NCI-H1694 treated with DMSO at 0.1 percent for 48 hours (cell line): ENCODE results near the gene LCN10.

ENCODE experiments used
- DNase-seq: peaks from one replicate; lab custom pipeline; 2025; lab: John Stamatoyannopoulos, UW

Gene LCN10

DNA sequence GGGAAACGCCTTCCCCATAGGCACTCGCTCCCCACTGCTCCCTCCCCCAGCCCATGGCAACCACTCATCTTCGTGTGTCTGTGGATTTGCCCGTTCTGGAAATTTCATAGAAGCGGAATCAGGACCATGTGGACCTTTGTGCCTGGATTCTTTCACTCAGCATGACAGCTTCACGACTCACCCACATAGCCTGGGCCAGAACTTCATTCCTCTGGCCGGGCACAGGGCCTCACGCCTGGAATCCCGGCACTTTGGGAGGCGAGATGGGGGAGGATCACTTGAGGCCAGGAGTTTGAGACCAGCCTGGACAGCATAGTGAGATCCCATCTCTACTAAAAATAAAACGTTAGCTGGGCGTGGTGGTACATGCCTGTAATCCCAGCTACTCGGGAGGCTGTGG lies 42.4 kb downstream of the LCN10 start:
- no peak for DNase-seq

DNA sequence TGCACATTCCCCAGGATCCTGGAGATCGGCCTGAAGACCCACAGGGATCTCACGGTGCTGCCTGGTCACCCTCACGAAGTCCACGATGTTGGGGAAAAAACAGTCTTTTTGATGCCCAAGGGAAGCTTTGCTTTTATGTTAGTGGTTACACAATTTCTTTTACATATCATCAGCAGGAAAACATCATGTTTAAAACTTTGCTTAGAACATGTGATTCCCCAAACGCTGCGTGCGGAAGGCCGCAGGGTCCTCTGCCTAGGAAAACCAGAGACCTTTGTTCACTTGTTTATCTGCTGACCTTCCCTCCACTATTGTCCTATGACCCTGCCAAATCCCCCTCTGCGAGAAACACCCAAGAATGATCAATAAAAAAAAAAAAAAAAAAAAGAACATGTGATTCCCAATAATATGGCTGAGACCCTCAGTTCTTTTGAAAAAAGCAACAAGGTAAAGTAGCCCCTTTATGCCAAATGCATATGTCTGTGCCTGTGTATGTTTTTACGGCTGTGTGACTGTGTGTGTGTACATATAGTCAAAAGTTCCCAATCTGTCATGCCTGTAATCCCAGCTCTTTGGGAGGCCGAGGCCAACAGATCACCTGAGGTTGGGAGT lies 44.0 kb downstream of the LCN10 start:
- DNase-seq = no peak

DNA sequence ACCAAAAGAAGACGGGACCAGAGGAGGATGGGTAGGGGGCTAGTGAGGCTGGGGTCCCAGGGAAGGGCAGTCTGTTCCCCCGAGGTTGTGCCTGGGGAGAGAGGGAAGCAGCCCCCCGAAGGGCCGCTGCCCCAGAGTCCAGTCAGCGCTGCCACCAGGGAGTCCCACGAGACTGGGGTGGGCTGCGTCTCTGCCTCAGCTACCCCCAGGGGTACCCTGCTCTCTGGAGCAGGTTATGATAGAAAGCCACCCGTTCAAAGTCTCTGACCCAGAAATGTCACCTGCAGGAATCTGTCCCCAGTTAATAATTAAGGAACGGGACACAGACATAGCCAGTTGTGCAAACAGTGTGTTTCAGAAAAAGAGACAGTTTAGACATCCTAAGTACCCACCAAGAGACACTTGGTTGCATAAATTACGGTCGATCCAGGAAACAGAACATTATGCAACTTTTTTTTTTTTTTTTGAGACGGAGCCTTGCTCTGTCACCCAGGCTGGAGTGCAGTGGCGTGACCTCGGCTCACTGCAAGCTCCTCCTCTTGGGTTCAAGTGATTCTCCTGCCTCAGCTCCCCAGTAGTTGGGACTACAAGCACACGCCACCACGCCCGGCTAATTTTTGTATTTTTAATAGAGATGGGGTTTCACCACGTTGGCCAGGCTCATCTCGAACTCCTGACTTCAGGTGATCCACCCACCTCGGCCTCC lies 44.8 kb downstream of the LCN10 start:
- no peak for DNase-seq

DNA sequence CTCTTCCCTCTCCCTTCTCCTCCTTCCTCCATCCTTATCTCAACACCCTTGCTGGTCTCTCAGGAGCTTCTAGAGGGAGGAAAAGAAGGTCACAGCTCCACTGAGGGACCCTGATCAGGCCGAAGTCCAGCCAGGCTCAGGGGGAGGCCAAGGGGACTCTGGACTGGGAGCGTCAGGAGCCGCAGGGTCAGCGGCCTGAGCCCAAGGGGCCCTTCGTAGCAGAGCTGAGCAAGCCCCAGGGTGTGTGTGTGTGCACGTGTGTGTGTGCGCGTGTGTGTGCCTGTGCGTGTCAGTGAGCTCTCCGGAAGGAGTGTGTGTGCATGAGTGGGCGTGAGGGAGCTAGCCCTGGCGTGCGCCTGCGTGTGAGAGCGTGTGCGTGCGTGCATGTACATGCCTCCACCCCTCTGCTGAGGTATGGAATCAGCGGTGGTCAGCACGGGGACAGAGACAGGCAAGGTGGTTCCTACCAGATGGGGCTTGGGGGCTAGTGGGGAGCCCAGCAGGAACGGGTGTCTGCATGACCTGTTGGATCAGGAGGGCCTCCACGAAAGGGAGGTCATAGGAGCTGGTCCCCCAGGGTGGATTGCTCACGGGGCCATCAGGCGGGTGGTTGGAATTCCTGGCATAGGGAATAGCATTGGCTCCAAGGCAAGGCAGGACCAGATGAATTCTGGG lies 45.5 kb downstream of the LCN10 start:
- no peak for DNase-seq

DNA sequence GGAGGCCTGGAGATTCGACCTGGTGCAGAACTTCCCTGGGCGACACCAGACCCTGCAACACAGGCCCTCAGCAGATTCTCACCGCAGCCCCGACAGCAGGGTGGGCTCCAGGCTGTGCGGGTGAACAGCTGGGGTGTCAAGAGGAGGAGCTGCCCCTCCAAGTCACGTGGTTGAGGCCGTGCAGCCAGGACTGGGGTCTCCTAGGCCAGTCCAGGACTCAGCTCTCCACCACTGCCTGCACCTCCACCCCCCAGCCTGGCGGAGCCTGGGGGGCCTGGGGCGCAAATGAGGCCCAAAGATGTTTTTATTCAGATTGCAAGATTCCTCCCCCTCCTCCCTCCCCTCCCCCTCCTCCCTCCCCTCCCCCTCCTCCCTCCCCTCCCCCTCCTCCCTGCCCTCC lies 46.2 kb downstream of the LCN10 start:
- no peak for DNase-seq

DNA sequence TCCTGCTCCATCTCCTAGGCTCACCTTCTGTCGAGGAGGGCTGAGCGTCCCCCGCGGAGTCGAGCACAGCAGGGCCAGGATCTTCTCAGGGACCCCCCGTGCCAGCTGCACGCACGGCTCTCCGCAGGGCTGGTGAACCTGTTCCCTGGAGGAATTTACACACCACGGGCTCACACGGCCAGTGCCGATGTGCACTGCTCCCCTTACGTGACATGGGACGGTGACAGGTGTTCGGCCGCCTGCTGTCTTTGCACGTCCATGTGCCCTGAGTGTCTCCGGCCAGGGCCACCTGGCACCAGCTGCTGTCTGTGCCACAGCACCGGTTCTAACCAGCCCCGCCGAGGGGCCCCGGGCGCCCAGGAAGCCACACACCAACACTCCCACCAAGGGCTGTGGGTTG lies 46.8 kb downstream of the LCN10 start:
- DNase-seq = no peak

DNA sequence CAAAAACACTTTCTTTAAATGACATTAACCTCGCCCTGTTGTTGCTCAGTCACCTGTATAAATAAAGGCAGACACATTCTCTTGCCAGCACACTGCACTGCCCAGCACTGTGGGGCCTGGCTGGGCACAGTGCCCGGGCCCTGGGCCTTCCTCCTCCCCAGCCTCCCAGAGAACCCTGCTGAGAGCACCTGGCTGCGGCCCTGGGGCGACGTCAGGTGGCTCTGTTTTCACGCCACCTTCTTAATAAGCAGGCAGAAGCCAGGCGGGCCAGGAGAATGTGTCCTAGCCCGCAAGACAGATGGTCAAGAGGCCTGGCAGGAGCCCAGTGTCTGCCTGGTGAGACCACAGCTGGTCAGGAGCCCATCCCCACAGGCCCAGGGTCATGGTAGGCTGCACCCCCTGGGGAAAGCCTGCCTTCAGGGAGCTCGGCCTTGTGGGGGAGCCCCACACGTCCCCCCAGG lies 47.3 kb downstream of the LCN10 start:
- no peak for DNase-seq

DNA sequence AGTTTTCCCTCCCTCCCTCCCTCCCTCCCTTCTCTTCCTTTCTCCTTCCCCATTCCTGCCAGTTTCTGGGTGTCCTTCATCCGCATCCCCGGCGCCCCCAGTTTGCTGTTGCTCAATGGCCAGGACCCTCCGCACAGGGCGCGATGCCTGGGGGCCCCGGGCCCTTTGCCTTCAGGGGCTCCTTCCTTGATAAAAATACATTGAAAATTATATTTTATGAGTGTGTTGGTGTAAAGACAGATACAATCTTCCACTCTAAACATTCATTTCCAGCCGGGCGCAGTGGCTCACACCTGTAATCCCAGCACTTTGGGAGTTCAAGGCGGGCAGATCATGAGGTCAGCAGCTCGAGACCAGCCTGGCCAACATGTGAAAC lies 47.9 kb downstream of the LCN10 start:
- DNase-seq = no peak

DNA sequence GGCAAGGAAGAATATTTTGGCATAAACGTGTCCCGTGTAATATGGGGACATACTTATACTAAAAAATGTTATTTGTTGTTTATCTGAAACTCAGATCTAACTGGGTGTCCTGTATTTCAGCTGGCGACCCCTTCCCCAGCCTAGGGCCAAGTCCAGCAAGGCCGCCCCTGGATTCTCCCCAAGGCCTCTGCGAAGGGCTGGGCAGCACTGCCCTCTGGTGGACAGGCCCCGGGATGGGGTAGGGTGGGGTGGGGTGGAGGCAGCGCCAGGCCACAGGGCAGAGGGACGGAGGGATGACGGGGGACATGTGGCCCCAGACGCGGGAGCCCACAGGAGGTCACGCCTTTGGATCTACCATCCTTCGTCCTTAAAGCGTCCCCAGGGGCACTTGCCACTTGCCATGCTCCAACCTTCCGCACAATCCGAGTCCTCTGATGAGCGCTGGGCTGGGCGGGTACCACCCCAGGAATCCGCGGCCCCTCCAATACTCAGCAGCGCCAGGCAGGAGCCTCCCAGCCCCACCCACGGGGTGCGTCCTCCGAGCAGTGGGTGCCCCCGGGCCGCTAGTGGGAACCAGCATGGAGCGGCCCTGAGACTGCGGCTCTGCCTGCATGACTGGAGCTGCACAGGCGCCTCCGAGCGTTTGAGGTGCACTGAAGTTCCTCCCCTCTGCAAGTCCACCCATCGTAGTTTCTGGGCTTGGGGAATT lies 48.4 kb downstream of the LCN10 start:
- no peak for DNase-seq

DNA sequence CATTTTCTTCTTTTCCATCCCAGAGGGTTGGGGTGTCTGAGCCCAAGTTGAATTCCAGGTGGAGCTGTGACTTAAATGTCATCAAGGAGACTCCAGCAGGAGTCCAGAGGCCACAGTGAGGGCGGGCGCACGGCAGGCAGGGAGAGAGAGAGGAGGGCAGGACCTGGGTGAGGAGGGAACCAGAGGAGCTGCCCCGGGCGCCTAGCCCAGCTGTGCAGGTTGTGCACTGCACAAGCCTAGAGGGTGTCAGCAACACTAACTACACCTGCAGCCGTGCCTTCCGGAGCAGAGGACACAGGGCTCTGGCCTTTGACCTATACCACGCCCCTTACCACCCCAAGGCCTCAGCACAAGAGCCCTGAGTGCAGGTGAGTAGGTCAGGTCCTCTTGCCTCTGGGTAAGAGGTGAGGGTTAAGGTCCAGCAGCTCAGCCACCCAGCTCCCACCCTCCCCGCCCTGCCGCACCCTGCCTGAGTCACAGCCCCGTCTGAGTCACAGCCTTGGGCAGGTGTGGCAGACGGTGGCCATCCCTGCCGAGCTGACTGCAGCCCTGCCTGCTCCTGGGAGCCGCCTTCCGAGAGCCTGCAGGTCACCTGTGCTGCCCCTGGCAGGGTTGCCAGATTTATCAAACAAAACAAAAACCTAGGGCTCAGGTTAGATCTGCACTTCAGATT lies 49.1 kb downstream of the LCN10 start:
- DNase-seq = no peak

DNA sequence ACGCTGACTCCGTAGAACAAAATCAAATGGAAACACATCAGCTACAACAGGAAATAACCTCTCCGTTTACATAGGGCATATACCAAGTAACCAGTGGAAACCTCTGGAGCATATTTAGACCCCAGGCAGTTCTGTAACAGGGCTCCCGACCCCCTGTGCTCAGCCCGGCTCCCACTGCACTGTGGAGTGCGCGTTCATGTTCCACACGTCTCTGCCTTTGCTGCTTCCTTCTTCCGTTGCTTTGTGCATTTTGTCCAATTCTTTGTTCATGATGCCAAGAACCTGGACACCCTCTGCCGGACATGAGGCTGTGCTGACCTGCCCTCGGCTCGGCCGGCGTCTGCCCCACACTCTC lies 49.6 kb downstream of the LCN10 start:
- no peak for DNase-seq

DNA sequence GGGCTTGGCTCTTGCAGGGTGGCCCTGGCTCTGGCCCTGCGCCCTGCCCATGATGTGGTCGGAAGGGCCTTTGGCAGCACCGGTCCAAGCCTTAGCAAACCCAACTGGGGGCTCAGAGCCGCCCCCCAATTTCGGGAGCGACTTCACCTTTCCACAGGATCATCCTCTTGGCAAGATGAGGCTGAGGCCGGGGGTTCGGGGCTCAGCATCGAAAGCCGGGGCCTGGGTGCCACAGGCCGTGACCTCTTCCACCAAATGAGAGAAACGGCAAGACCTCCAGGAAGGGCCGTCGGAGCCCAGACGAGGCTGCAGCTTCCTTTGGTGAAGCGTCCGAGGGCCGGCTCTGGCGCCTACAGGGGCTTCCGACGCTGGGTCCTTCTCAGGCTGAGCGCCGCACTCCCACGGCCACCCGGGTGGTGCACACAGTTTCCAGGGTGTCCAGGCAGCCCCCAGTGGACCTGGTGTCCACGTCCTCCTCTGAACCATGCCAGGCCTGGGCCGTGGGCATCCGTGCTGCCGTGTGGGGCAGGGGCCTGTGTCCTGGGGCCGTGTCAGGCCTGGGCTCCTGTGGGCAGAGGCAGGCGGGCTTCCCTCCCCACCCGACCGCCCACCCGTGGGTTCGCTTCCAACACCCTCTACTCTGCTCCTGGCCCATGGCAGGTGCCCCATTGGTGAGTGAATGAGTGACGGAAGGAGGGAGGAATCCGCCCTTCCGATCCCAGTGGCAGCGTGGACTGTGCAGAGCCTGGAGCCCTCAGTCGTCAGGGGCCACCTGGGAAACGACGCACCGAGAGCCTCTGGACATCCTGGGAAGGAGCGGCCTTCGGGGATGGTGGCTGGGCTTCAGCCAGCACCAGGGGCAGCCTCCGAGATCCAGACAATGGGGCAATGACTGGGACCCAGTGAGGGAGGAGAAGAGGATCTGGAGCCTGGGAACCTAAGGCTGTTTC lies 50.3 kb downstream of the LCN10 start:
- DNase-seq = no peak

DNA sequence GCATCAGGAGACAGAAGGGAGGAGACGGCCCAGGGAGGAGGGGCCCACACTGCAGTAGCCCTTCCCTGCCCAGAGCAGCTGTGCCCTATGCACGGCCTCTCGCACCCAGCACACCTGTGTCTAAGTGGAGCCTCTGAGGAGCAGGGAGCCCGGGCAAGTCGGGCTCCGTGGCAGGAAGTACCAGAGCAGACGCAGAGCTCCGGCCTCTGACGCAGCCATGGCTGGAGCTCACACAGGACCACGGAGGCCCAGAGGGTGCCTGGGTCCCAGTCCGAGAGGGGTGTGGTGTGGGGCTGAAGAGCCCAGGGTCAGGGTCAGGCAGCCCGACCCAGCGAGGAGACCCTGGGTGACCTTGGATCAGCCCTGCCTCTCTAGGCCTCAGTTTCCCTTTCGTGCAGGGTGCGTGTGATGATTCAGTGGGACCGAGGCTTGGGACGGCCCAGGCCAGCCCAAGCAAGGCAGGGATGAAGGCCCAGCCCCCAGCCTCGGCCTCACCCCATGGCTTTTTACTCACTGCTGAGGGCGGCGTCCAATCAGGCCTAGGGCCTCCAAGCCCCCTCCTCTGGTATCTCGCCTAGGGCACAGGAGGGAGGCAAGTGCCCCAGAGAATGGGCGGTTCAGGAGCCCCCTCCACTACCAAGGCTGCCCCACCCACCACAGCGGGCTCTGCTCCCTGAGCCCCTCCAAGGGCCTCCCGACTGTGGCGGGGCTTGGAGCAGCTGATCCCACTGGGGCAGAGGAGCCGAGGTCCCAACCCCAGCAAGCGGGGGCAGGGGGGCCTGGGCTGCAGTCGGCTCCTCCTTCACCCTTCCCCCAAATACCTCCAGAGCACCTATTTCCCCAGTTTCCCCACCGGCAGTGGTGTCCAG lies 51.2 kb downstream of the LCN10 start:
- no peak for DNase-seq

DNA sequence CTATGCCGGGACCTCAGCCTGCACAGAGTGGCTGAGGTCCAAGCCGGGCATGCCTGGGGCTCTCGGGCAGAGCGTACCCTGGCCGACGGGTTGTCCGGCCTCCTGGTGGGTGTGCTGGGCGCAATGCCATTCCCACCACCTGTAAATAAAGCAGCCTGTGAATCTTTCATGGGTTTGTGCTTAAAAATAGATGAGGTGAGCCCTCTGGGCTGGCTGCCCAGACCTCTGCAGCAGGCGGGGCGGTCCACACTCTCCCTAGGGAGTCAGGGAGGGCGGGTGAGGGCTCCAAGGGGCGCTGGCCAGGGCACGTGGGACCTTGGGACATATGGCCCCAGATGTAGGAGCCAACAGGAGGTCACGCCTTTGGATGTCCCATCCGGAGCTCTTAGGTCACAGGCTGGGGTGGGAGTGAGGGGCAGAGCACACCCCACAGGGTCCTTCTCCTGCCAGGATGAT lies 51.9 kb downstream of the LCN10 start:
- DNase-seq = no peak

DNA sequence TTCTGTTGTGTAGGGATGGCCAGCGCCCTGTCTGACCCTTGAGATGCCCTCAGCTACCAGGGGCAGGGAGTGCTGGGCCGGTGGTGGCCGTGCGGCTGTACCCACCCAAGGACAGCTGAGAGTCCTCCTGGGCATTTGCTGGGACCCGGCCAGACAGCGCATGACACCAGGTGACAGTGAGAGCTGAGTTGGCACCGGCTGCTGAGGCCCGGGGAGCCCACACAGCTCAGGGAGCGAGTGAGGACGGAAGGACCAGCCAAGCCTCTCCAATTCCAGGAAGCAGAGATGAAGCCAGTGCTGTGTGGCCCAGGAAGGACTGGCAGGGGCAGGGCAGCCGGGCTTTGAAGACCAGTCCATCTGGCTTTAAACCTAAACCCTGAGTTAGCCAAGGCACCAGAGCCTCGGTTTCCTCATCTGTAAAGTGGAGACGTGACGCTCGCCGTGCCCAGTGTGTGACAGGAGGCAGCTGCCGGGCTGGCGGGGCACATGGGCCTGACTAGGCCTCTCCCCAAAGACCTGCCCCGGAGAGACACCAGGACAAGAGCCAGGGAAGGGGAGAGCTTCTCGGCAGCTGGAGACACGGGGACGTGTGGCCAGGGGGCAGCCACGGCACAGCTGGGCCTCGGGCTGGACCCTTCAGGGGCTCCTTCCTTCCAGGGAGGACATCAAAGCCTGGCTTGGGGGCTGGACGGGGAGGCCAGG lies 52.5 kb downstream of the LCN10 start:
- no peak for DNase-seq

DNA sequence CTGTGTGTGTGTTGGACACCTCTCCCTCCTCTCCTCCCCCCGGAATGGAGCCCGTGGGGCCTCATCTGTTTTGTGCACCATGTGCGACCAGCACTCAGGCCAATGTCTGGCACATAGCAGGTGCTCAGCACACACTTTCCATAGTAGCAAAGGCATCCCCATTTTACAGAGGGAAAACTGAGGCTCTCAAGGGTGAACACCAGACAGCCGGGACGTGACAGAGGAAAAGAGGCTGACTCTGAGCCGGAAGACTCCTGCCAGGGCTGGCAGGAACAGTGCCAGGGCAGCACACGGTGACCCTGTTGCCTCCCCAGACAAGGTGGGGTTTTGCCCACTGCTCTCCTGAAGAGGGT lies 53.7 kb downstream of the LCN10 start:
- no peak for DNase-seq

DNA sequence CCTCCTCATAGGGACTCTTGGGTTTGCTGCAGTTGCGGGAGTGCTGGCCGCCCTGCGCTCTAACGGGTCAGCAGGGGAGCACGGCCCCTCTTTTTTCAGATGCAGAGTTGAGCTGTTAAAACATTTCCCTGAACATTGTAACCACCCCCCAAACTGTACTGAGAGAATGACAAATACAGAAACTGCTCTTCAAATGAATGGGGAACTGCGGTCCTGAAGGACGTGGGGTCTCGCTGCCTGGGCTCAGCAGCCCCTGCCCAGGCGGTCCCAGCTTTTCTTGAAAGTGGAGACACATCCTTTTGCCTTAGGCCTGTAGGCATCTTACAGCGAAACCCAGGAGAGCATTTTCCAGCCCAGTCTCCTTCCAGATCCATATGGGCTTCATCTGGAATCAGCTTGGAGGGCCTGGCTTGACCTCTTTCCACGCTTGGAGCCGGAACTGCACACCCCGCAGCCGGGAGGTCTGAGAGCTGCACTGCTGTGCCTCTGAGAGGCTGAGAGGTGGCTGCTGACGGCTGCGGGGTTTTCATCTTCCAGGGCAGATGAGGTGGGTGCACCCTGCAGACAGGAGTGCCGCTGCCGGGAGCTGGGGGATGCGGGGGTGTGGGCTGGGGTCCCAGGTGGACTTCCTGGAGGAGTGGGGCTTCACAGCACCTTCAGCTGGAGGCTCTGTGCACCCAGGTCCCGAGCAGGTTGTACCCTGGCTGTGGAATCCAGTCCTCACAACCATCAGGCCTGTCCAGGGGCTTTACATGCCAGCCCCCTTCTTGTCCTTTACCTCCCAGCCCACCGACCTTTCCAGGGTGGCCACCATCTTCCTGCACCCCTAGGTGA lies 54.2 kb downstream of the LCN10 start:
- DNase-seq = no peak
